DOHH2 (cell line): ENCODE results near the gene ITPR1.

ENCODE experiments used
- H3F3A ChIP-seq: fragments of 200-600 bp; sonication (generic), shearing (Covaris generic); 2 replicates; pipeline ENCODE4 v1.6.0; 2016; ENCODE audit warnings: antibody characterized with exemption, mild to moderate bottlenecking; ENCODE audit not compliant: control insufficient read depth, insufficient read depth
- H3K27ac ChIP-seq: fragments of 200-600 bp; sonication (generic); 2 replicates; pipeline ENCODE4 v1.5.1; 2014; ENCODE audit warnings: low read depth, mild to moderate bottlenecking, low read length, moderate library complexity
- H3K27me3 ChIP-seq: fragments of 200-600 bp; sonication (generic); 2 replicates; pipeline ENCODE4 v1.6.1; 2014; ENCODE audit warnings: mild to moderate bottlenecking, low read length, mixed read lengths; ENCODE audit not compliant: control insufficient read depth
- H3K36me3 ChIP-seq: fragments of 200-600 bp; sonication (generic); 2 replicates; pipeline ENCODE4 v1.6.1; 2014; ENCODE audit warnings: mild to moderate bottlenecking, low read length, moderate library complexity, mixed read lengths; ENCODE audit not compliant: control insufficient read depth
- H3K4me1 ChIP-seq: fragments of 200-600 bp; sonication (generic); 2 replicates; pipeline ENCODE4 v1.6.1; 2014; ENCODE audit warnings: mild to moderate bottlenecking, low read length, mixed read lengths; ENCODE audit not compliant: control insufficient read depth
- H3K4me2 ChIP-seq: fragments of 200-600 bp; sonication (generic); 2 replicates; pipeline ENCODE4 v1.6.0; 2014; ENCODE audit warnings: mild to moderate bottlenecking, low read length, moderate library complexity
- H3K4me3 ChIP-seq: fragments of 200-600 bp; sonication (generic); 2 replicates; pipeline ENCODE4 v1.5.1; 2014; ENCODE audit warnings: mild to moderate bottlenecking, low read length, mixed read lengths
- H3K79me2 ChIP-seq: fragments of 200-600 bp; sonication (generic); 2 replicates; pipeline ENCODE4 v1.6.1; 2014; ENCODE audit warnings: mild to moderate bottlenecking, low read length, mixed read lengths; ENCODE audit not compliant: control insufficient read depth
- H3K9me2 ChIP-seq: fragments of 200-600 bp; sonication (generic); replicated peaks from 2 replicates; pipeline ENCODE4 v1.6.1; 2014; ENCODE audit warnings: mild to moderate bottlenecking, low read length, mixed read lengths; ENCODE audit not compliant: control insufficient read depth
- H3K9me3 ChIP-seq: fragments of 200-600 bp; sonication (generic); 2 replicates; pipeline ENCODE4 v1.6.1; 2014; ENCODE audit warnings: antibody characterized with exemption, low read length, mixed read lengths; ENCODE audit not compliant: control insufficient read depth, insufficient read depth
- H4K20me1 ChIP-seq: fragments of 200-600 bp; sonication (generic); 2 replicates; pipeline ENCODE4 v1.6.0; 2014; ENCODE audit warnings: low read depth, mild to moderate bottlenecking, antibody characterized with exemption, low read length, moderate library complexity; ENCODE audit not compliant: control insufficient read depth, insufficient read depth
- CTCF ChIP-seq: fragments of 200-600 bp; sonication (generic); IDR thresholded peaks from one replicate; pipeline ENCODE4 v1.5.1; 2014; ENCODE audit warnings: antibody characterized with exemption, mild to moderate bottlenecking, low read depth, low read length; ENCODE audit not compliant: poor library complexity, severe bottlenecking
- EZH2phosphoT487 ChIP-seq: fragments of 200-600 bp; sonication (generic); IDR thresholded peaks from 2 replicates; pipeline ENCODE4 v1.6.1; 2017; ENCODE audit warnings: borderline replicate concordance, mild to moderate bottlenecking, antibody characterized with exemption, low read length, moderate library complexity, mixed read lengths

The ITPR1 gene

GRCh38 chr3:4532535-4533112 lies 39.5 kb downstream of the ITPR1 start:
- Histone ChIP-seq H3K27me3 (no peaks in the 10 kb centered on the region), H4K20me1 (peaks cover 6% of the 10 kb centered on the region; the same call in 1 of the 2 replicates), H3K4me1 (no peaks in the 10 kb centered on the region), H3K27ac (no peak overlapping the region), H3F3A (no peaks in the 10 kb centered on the region), H3K36me3 (no peaks in the 10 kb centered on the region), H3K79me2 (peaks cover 7% of the 10 kb centered on the region), H3K4me2 (no peak overlapping the region), H3K9me3 (no peaks in the 10 kb centered on the region), H3K4me3 (no peak overlapping the region), H3K9me2 (no peaks in the 10 kb centered on the region)
- TF ChIP-seq CTCF (no peak), EZH2phosphoT487 (no peak)

GRCh38 chr3:4533489-4534443 lies 40.6 kb downstream of the ITPR1 start:
- Histone ChIP-seq H3K9me3 (peaks cover 3% of the 10 kb centered on the region; the same call in 1 of the 2 replicates), H3K4me2 (no peak overlapping the region), H3K4me3 (no peak overlapping the region), H3F3A (no peaks in the 10 kb centered on the region), H3K27me3 (no peaks in the 10 kb centered on the region), H3K79me2 (peaks cover 7% of the 10 kb centered on the region; the same call in 1 of the 2 replicates), H3K36me3 (no peaks in the 10 kb centered on the region), H3K9me2 (no peaks in the 10 kb centered on the region), H3K4me1 (no peaks in the 10 kb centered on the region), H4K20me1 (peaks cover 6% of the 10 kb centered on the region; the same call in 1 of the 2 replicates), H3K27ac (no peak overlapping the region)
- TF ChIP-seq CTCF (no peak), EZH2phosphoT487 (no peak)

- H3K4me2 ChIP-seq = no peak overlapping the region
- H3K79me2 ChIP-seq = peaks cover 10% of the 10 kb centered on the region; the same call in 1 of the 2 replicates
Observed at GRCh38 chr3:4534906-4535305, 41.8 kb downstream of the ITPR1 start.

More at GRCh38 chr3:4534906-4535305, 41.8 kb downstream of the ITPR1 start:
- no peaks in the 10 kb centered on the region for H3K4me1 ChIP-seq
- H3K27ac ChIP-seq = no peak overlapping the region
- no peak overlapping the region for H3K4me3 ChIP-seq
- H3K27me3 ChIP-seq = no peaks in the 10 kb centered on the region
- H3K9me2 ChIP-seq = no peaks in the 10 kb centered on the region
- peaks cover 4% of the 10 kb centered on the region; the same call in 1 of the 2 replicates for H4K20me1 ChIP-seq
- no peaks in the 10 kb centered on the region for H3F3A ChIP-seq
- TF ChIP-seq CTCF (no peak), EZH2phosphoT487 (no peak)
- no peaks in the 10 kb centered on the region for H3K36me3 ChIP-seq
- H3K9me3 ChIP-seq = peaks cover 7% of the 10 kb centered on the region; the same call in 1 of the 2 replicates
